Activated CD4-positive, alpha-beta T cell treated with anti-CD3 and anti-CD28 coated beads, Interleukin-2, Interleukin-6, amounts not matched to agents 100 ng/mL and 50 ng/mL, durations not matched to agents 16 hours and 8 hours (primary cell): ENCODE results near the gene GTF2I.
"Not testable (repeated sequence)": the region's sequence is repeated elsewhere in the genome, so short reads cannot be mapped to it uniquely, and the experiment has no call there.

Experiments used
- DNase-seq: peaks from one replicate; pipeline ENCODE4 v3.0.0-alpha.2; 2020

Gene GTF2I

DNA sequence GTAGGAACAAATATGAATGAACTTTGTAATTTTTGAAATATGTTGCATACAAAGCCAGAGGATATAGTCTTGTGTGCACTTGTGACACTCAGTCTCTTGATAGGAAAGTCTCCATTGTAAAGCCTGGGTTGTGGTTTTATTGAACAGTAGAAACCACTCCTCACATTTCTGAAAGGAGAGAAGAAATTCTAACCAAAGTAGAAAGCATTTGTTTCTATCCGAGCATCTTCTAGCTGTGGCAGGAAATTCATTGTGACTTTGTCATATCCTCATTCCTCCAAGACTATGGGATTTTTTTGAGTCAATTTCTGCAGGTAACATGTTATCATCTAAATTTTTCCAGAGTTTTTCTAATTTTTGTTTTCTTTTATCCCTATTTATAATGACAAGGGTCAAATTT, 60.8 kb downstream of the GTF2I start:
- no peak for DNase-seq

DNA sequence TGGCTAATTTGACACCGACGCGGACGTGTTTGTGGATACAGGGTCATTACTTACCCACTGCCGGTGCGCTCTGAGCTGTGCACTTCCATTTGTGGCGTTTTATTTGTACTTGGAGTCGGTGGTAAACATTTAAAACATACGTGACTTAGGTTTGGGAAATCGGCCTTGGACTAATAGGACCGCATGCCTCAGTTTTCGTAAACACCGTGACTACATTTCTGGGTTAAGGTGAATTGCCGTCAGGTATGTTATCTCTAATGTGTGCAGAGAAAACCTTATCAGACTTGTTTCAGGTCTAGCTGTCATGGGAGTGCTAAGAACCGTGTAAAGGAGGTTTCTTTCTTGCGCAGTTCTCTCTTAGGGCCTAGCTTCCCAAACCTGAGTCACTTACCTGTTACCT, 64.6 kb downstream of the GTF2I start:
- no peak for DNase-seq

DNA sequence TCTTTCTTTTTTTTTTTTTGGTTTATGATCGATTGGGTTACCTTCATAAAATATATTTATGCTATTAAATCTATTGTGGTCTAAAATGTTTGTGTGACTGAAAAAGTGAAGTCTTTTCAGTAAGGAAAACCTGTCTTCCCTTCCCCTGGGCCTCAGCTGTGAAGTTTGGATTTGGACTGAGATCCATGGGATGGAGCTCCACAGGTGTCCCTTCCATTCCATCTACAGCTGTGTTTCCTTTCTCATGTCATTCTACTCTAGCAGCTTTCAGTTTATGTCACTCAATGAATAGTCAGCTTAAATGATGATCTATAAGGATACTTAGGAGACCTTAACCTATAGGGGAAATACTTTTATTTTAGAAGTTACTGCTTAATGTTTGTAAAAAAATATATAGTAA, 68.3 kb downstream of the GTF2I start:
- DNase-seq, result no peak

DNA sequence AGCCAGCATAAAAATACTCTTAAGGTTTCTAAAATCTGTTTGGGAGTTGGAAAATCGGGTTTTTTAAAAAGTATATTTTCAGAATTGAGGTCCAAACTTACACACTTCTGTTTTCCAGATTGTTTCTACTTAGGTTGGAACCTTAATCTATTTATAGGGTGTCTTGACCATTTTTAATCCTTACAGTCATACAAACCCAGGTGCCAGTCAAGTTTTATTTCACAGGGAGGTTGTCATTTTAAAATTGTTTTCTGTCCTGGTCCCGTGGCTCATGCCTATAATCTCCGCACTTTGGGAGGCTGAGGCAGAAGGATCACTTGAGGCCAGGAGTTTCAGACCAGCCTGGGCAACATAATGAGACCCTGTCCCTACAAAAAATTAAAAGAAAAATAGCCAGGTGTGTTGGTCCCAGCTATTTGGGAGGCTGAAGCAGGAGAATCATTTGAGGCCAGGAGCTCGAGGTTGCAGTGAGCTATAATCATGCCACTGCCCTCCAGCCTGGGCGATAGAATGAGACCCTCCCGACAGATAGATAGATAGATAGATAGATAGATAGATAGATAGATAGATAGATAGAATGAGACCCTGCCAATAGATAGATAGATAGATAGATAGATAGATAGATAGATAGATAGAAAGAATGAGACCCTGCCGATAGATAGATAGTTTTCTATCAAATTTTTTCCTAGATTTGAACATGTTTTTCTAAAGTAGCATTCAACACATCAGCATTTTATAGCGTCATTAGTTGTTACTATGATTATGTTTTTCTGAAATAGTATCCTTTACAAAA, 69.0 kb downstream of the GTF2I start:
- no peak for DNase-seq

DNA sequence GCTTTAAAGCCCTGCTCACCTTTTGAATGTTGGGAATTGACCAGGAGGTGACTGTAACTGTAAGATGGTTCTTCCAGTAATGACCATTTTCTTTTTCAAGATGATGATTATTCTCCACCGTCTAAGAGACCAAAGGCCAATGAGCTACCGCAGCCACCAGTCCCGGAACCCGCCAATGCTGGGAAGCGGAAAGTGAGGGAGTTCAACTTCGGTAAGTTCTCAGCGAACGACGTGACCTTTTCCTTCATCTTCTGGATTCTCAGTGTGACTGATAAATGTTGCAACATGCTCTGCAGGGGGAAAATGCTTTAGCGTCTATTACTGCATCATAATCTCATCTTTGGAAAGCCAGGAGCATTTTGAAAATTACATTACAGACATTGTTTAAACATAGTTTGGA, 71.2 kb downstream of the GTF2I start:
- not testable (repeated sequence) for DNase-seq

DNA sequence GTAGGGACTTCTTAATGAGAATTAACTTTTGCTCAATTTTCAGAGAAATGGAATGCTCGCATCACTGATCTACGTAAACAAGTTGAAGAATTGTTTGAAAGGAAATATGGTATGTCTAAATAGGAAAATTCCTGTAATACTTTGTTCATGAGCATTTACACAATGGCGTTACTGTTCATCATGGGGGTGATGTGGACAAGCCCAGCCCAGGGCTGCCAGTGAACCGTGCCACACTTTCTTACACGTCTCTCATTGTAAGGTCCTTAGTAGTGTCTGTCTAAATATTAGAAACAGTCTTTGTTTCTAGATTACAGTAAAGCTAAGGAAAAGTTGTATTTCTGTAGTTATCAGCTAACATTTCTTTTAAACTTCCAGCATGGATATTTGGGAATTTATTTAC, 72.7 kb downstream of the GTF2I start:
- not testable (repeated sequence) for DNase-seq

DNA sequence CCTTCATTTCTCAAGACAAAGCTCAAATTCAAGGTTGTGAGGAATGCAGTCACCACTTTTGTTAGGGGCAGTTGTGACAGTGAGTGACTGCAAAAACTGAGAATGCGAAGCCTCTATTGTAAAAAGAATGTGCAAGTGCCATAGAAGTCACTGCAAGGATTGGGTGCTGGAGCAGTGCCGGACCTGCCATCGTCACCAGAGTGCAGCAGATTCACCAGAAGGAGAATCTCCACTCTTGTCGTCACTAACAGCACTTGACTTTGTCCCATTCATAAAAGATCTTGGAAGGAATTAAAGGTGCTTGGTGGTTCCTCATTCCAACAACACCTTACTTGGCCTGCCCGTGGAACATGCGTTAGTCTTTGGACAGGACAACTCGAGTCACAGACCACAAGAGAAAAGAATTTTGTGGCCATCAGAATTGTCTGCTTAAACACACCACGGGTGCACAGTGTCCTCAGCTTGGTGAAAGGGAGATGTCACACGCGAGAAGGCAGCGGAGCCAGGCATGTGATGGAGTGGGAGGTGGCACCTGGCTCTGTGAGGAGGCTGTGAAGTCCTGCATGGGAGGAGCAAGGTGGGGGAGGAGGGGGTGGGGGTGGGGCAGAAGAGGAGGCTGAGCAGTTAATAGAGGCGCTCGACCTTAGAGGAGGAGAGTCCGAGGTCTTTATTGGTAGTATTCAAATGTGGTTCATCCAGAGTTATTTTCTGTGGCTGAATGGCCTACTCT, 82.6 kb downstream of the GTF2I start:
- not testable (repeated sequence) for DNase-seq

DNA sequence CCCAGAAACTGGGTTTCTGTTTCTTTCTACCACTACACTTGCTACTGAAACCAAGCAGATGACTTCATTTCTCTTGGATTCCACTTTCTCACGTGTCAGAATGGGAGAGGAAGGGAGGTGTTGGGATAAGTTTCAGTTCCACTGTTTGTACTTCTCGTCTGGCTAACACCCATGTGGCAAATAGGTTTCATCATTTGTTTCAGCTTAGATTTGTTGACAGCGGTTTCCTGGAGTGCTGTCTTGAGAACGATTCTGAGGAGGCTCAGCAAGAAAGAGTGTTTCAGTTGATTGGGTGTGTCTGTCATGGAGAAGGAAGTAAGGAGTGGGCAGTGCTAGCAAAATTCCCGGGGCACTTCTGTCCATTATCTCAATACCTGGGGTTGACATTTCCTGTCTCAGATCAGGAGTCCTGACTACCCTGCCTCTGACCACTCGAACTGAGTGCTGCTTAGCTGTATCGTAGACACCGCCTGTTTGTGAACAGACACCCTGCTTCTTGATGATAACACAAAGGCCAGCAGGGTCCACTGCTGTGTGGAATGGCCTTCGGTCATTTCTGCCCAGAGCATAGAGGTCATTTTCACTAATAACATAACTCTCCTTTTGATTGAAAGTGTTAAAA, 86.5 kb downstream of the GTF2I start:
- DNase-seq, result not testable (repeated sequence)

DNA sequence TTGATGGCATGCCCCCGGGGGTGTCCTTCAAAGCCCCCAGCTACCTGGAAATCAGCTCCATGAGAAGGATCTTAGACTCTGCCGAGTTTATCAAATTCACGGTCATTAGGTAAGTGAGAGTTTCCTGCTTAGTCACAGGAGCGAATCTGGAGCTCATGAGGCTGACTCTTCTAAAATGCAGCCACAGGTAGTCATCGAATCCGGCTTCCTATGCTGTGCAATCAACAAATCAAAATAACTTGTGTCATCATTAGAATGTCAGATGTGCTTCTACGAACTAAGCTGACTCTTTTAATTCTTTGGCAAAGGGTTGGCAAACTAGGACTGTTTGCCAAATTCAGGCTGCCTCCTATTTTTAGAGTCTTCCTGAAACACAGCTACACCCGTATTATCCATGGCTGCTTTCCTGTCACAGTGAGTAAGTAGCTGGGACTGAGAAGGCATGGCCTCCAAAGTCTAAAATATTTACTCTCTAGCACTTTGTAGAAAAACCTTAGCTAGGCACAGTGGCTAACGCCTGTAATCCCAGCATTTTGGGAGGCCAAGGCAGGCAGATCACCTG, 96.5 kb downstream of the GTF2I start:
- not testable (repeated sequence) for DNase-seq

DNA sequence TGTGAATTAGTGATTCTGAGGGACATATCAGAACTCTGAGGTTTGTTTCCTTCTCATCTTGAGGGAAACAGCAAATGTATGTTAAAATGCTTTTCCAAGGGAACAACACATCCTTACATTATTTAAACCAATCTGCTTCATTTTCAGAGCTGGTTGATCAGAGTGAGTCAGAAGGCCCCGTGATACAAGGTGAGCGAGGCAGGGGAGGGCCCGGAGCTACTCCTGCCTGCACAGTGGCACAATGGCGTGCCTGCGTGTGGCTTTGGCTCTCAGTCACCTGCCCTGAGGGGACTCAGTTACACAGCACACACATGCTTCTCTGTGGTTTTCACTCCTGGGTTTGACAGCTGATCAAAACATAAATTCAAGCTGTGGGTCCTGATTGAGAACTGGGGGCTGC, 99.2 kb downstream of the GTF2I start:
- DNase-seq, result not testable (repeated sequence)

DNA sequence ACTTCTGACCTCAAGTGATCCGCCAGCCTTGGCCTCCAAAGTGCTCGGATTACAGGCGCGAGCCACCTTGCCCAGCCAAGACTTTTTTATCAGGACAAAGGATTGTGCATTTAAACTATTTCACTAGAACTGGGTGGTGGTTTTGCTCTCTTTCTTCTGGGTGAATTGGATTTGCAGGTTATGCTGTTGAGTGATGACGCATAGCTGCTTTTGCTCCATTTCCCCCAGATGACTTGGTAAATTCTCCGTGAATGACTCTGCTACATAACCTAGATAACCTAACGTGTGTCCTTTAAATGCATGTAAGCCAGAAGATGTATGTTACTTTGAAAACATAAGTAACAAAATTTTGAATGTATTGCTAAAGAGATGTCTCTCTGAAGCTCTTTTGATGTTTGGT, 100.8 kb downstream of the GTF2I start:
- DNase-seq, result not testable (repeated sequence)

DNA sequence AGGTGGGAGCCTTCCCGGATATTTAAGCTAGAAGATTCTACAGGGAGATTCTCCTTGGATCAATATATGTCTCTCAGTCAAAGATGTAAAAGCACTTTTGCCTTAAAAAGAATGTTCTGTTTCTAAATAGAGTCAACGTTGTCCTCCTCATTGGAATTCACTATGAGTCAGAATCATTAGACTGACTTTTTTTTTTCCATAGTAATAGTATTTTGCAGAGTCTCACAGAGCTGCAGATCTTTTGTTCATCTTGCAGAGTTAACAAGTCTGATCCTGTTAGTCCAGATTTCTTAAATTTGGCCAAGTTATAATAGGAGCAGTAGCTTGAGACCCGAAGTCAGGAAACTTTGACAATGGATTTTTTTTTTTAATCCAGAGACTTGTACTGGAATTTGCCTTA, 101.5 kb downstream of the GTF2I start:
- DNase-seq, result not testable (repeated sequence)

DNA sequence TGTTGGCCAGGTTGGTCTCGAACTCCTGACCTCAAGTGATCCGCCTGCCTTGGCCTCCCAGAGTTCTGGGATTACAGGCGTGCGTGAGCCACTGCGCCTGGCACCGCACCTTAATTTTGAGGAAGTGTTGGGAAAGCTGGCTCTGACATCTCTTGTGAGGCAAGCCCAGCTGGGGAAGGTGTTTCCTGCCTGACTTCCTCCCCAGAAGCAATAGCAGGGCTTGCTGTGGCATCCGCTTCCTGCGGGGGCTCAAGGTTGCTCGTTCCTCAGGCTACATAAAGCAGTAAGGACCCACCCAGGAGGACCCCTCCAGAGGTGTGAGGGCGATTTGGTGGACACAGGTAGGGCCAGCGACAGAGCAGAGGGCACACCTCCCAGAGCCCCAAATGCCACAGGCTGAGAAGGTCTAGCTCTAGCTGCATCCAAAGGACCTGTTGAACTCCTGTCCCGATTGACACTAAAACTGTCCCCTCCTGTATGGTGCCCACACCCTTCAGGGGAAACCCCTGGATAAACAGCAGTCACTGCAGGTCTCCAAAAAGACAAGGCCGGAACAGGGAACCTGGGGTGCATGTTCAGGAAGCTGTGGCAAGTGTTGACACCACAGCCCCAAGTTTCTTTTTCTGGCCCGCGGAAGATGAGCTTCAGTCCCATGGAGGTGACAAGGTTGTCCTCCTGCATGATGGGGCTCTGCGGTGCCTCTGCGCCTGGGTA, 107.8 kb downstream of the GTF2I start:
- not testable (repeated sequence) for DNase-seq

DNA sequence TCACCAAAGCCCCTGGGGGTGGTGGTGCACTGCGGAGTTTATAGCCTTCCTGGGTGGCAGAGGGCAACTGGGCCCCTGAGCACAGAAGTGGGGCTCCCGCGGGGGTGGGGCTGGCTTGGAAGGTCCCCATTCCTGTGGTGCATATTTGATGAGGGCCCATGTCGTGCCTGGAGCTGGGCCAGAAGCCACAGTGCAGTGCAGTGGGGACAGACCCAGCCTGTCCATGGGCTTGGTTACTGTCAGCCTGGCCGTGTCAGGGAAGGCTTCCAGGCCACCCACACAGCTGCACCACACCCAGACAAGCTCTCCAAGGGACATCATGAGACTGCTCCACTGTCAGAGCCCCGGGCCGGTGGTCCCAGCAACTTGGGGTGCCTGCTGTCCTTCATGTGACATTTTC, 109.0 kb downstream of the GTF2I start:
- not testable (repeated sequence) for DNase-seq

DNA sequence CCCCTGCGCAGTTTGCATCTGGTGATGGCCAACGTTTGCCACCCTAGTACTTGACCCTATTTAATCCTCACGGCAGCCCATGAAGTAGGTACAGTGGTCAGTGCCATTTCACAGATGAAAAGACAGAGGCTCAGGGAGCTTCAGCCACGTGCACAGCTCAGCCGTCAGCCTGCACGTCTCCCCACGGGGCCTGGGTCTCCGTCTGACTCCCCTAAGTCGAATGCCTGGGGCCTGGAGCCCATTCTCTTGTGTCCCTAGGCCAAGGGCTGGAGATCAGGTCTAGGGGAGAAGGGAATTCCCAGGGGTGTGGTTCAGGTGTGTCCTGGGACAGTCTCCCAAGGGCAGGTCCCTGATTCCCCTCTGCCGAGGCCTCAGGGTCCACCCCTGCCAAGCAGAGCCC, 109.5 kb downstream of the GTF2I start:
- not testable (repeated sequence) for DNase-seq

DNA sequence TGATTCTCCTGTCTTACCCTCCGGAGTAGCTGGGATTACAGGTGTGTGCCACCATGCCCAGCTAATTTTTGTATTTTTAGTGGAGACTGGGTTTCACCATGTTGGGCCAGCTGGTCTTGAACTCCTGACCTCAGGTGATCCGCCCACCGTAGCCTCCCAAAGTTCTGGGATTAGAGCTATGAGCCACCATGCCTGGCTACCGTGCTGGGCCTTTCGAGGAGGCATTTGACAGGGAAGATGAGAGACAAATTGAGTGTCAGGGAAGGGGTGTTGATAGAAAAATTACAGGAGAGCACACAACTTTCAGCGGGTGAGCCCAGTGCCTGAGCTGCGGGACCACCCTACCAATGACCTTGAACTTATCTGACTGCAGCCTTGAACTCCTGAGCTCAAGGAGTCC, 112.5 kb downstream of the GTF2I start:
- DNase-seq, result not testable (repeated sequence)

DNA sequence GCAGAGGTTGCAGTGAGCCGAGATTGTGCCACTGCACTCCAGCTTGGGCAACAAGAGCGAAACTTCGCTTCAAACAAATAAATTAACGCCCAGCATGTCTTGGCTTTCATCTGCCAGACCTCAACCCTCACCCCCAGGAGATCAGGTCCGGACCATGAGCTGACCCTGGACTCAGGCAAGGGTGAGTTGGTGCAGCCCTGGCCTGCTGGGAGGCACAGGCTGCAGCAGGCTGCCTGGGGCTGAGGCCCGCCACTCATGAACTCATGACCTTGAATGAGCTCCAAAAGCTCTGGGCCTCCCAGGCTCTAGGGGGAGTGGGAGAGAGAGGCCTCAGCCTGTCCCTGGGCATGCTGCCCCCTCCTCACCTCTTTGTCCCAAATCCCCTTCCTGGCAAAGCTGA, 114.6 kb downstream of the GTF2I start:
- not testable (repeated sequence) for DNase-seq

DNA sequence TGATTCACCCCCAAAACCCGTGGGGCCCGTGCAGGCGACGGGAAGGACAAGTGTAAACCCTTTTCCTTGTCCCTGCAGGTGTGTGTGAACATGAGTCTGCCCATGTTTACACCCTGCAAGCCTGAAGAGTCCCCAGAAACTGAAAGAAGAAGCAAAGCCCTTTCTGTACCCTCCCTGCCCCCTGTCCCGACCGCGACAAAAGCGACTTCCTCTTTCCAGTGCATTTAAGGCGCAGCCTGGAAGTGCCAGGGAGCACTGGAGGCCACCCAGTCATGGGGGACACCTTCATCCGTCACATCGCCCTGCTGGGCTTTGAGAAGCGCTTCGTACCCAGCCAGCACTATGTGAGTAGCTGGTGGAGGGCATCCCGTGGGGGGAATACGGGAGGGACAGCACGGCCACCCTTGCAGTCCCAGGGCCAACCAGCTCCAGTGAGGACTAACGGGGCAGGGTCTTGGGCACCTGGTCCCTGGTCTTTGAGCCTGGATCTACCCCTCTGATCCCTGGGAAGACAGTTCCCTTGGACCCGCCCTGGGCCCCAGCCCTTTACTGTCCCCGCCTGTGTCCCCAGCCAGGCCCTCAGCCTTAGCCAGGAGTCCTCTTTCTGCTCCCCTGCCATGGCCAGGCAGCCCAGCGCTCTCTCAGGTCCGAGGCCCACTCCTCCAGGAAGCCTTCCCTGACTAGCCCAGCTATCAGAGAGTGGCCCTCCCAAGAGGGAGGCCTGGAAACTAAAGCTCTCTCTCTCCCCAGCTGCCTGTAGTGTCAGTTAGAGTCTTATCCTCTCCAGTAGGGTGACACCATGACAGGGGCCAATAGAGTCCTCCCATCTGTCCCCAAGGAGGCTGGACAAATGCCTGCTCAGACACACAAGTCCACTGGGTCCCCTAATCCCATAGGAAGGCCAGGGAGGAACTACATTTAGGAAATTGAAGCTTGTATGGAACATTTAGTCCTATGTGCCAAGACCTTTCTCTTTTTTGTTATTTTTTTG, 116.5 kb downstream of the GTF2I start, which contains the start of gene NCF1:
Gene NCF1 (plus strand): TSS at position 252 of the 991 bp plus-strand sequence. CDS start 21 bp downstream, at position 273.
- DNase-seq, result not testable (repeated sequence)

DNA sequence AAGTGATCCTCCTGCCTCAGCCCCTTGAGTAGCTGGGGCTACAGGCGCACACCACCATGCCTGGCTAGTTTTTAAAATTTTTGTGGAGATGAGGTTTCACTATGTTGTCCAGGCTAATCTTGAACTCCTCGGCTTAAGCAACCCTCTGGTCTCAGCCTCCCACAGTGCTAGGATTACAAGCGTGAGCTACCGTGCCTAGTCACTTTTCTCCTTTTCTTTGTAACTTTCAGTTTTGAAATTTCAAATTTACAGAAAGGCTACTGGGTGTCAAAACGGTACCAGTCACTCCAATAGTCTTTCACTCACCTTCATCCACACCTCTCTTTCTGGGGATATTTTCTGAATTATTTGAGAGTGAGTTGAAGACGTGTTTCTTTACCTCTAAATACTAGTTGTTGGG, 117.6 kb downstream of the GTF2I start:
- DNase-seq, result not testable (repeated sequence)

DNA sequence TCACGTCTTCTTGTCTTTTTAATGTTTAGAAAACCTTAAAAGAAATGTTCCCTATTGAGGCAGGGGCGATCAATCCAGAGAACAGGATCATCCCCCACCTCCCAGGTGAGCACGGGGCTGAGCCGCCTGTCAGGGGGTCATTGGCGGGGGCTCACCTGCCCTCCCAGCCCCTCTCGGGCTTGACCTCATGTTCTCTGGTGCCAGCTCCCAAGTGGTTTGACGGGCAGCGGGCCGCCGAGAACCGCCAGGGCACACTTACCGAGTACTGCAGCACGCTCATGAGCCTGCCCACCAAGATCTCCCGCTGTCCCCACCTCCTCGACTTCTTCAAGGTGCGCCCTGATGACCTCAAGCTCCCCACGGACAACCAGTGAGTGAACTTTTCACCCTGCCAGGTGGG, 121.5 kb downstream of the GTF2I start:
- not testable (repeated sequence) for DNase-seq

DNA sequence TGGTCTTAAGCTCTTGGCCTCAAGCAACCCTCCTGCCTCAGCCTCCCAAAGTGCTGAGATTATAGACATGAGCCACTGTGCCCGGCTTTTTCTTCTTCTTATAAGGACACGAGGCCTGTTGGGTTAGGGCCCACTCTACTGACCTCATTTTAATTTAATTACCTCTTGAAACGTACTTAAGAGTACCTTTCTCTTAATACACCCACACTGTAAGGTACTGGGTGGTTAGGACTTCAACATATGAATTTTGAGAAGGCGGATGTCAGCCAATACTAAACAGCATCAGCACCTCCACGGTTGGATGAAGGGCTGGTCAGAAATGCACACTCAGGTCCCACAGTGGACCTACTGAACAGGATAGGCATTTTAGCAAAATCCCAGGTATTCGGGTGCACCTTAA, 124.2 kb downstream of the GTF2I start:
- not testable (repeated sequence) for DNase-seq
